Measurements from ENCODE around the gene GRM7.

GRM7 gene

DNA sequence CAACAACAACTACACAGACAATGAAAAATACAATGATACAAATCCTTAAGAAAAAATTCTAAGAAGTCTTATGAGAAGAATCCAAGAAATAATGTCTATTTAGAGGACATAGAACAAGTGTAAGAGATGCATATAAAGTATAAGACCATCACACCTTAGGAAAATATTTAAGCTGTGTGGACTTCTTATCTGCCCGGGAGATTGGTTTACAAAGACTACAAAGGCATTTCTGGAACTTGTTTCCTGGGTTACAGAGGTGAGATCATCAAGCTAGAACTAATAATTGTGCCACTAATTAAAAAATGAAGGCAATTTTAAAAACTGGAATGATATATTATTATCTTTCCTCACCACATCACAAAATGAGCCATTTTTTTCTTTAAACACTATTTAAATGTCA, 507.1 kb downstream of the GRM7 start:
- Histone ChIP-seq H3K9me3 (ENCODE audit: control insufficient read depth, insufficient read depth, low read length) (no peaks in the 10 kb centered on the region), H3K4me2 (ENCODE audit: low read length) (no peak overlapping the region), H3K27me3 (ENCODE audit: control insufficient read depth, low read length) (no peaks in the 10 kb centered on the region), H3K4me1 (ENCODE audit: control insufficient read depth, low read length) (no peaks in the 10 kb centered on the region), H3K9me2 (replicated peaks; ENCODE audit: control insufficient read depth, low read length) (no peaks in the 10 kb centered on the region), H3K4me3 (ENCODE audit: low read length) (no peak overlapping the region), H3K79me2 (ENCODE audit: control insufficient read depth, low read length) (no peaks in the 10 kb centered on the region), H4K20me1 (ENCODE audit: control insufficient read depth, insufficient read depth, low read depth, low read length) (no peaks in the 10 kb centered on the region), H3K36me3 (ENCODE audit: control insufficient read depth, low read length) (no peaks in the 10 kb centered on the region), H3K27ac (ENCODE audit: low read depth, low read length) (no peak overlapping the region), H3F3A (ENCODE audit: control insufficient read depth, insufficient read depth) (no peaks in the 10 kb centered on the region)
- TF ChIP-seq EZH2phosphoT487 (IDR thresholded peaks at IDR 0.05; ENCODE audit: borderline replicate concordance, low read length), result no peak
- TF ChIP-seq, protein P1, sequence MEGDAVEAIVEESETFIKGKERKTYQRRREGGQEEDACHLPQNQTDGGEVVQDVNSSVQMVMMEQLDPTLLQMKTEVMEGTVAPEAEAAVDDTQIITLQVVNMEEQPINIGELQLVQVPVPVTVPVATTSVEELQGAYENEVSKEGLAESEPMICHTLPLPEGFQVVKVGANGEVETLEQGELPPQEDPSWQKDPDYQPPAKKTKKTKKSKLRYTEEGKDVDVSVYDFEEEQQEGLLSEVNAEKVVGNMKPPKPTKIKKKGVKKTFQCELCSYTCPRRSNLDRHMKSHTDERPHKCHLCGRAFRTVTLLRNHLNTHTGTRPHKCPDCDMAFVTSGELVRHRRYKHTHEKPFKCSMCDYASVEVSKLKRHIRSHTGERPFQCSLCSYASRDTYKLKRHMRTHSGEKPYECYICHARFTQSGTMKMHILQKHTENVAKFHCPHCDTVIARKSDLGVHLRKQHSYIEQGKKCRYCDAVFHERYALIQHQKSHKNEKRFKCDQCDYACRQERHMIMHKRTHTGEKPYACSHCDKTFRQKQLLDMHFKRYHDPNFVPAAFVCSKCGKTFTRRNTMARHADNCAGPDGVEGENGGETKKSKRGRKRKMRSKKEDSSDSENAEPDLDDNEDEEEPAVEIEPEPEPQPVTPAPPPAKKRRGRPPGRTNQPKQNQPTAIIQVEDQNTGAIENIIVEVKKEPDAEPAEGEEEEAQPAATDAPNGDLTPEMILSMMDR (IDR thresholded peaks at IDR 0.05; ENCODE audit: low read depth, low read length, poor library complexity, severe bottlenecking), result no peak

GRCh38 chr3:7368597-7368996, 507.7 kb downstream of the GRM7 start:
- Histone ChIP-seq H4K20me1 (ENCODE audit: control insufficient read depth, insufficient read depth, low read depth, low read length) (no peaks in the 10 kb centered on the region), H3K79me2 (ENCODE audit: control insufficient read depth, low read length) (no peaks in the 10 kb centered on the region), H3F3A (ENCODE audit: control insufficient read depth, insufficient read depth) (no peaks in the 10 kb centered on the region), H3K9me2 (replicated peaks; ENCODE audit: control insufficient read depth, low read length) (no peaks in the 10 kb centered on the region), H3K27ac (ENCODE audit: low read depth, low read length) (no peak overlapping the region), H3K9me3 (ENCODE audit: control insufficient read depth, insufficient read depth, low read length) (no peaks in the 10 kb centered on the region), H3K4me2 (ENCODE audit: low read length) (no peak overlapping the region), H3K4me1 (ENCODE audit: control insufficient read depth, low read length) (no peaks in the 10 kb centered on the region), H3K4me3 (ENCODE audit: low read length) (no peak overlapping the region), H3K36me3 (ENCODE audit: control insufficient read depth, low read length) (no peaks in the 10 kb centered on the region), H3K27me3 (ENCODE audit: control insufficient read depth, low read length) (no peaks in the 10 kb centered on the region)
- TF ChIP-seq, protein P1 (IDR thresholded peaks at IDR 0.05; ENCODE audit: low read depth, low read length, poor library complexity, severe bottlenecking), result no peak
- no peak for TF ChIP-seq EZH2phosphoT487 (IDR thresholded peaks at IDR 0.05; ENCODE audit: borderline replicate concordance, low read length)

DNA sequence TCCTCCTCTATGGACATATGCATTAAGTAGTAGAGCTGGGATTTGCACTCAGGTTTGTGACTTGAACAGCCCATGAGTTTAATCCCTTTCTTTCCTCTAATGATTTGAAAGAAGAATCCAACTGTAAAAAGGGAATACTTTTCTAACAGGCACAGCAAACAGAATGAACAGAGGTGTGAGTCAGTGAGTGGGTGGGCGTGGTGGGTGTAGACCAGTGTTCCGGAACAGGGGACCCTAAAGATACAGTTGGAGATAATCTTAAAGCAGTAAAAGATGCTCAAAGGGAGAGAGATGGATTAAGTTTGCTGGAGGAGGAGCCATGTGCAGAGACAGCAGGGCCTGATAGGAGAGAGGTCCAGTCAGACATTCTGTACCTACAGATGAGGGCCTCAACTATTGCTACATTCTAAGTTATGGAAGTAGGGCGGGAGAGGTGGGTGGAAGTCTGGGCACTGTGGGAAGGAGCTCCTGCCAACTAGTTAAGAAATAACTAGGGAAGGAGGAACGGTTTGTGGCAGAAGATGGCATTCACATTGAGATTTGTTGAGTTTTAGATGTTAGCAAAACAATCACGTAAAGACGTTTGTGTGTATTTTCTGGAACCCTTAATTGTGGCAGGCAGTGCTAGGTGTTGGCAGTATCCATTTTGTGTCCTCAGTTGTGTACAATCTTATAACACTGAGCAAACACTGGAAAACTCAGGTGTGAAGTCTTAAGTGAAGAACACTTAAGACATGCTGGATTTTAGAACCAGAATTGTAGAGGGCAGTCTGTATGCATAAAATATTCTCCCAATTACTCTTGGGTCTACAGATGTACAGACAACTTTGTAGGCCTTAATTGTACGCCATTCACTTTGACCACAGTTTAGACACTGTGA, 511.0 kb downstream of the GRM7 start:
- no peak overlapping the region for H3K4me2 ChIP-seq (ENCODE audit: low read length)
- no peaks in the 10 kb centered on the region for H3K36me3 ChIP-seq (ENCODE audit: control insufficient read depth, low read length)
- TF ChIP-seq, protein P1 (IDR thresholded peaks at IDR 0.05; ENCODE audit: low read depth, low read length, poor library complexity, severe bottlenecking), result no peak
- TF ChIP-seq EZH2phosphoT487 (IDR thresholded peaks at IDR 0.05; ENCODE audit: borderline replicate concordance, low read length), result no peak
- no peaks in the 10 kb centered on the region for H3K79me2 ChIP-seq (ENCODE audit: control insufficient read depth, low read length)
- no peaks in the 10 kb centered on the region for H3K27me3 ChIP-seq (ENCODE audit: control insufficient read depth, low read length)
- H3K4me1 ChIP-seq (ENCODE audit: control insufficient read depth, low read length), result no peaks in the 10 kb centered on the region
- no peaks in the 10 kb centered on the region for H4K20me1 ChIP-seq (ENCODE audit: control insufficient read depth, insufficient read depth, low read depth, low read length)
- no peaks in the 10 kb centered on the region for H3K9me3 ChIP-seq (ENCODE audit: control insufficient read depth, insufficient read depth, low read length)
- H3F3A ChIP-seq (ENCODE audit: control insufficient read depth, insufficient read depth), result no peaks in the 10 kb centered on the region
- no peak overlapping the region for H3K27ac ChIP-seq (ENCODE audit: low read depth, low read length)
- H3K4me3 ChIP-seq (ENCODE audit: low read length), result no peak overlapping the region
- no peaks in the 10 kb centered on the region for H3K9me2 ChIP-seq (replicated peaks; ENCODE audit: control insufficient read depth, low read length)

Data from DOHH2 (cell line).